T-cell (primary cell): ENCODE results near the gene ZFYVE1. TPM values are rescaled to one million over a fixed set of nuclear protein-coding genes. Genes with fewer than 3 reads are reported as not detected.

Source experiments
- total RNA-seq, 35 experiments: library from RNA in 6 of 35; stranded (reverse) in 6 of 35; fragments of 120-200 nt in 1 of 35; gene quantifications; one replicate each; pipeline versions ENCODE4 v1.2.1 to v1.2.4 and lab custom pipeline; 2013 to 2026

Gene ZFYVE1
- total RNA-seq, 5 donors from 2014 or later (not counting 1 experiment from before 2014, with no cell fraction given) = 15.5 to 20.9 (median 19.4) TPM

Other genes starting within 250 kb of the ZFYVE1 start
- under 1 TPM; 0.33 to 0.86 (median 0.54) TPM for gene DPF3, start 133.0 kb downstream of the ZFYVE1 start, total RNA-seq
- 10 to 100 TPM; 21.3 to 36.4 (median 25.4) TPM for gene DCAF4, start 100.6 kb downstream of the ZFYVE1 start, total RNA-seq
- 100 to 1,000 TPM; 103 to 163 (median 122) TPM for gene RBM25, start 31.4 kb upstream of the ZFYVE1 start, total RNA-seq
- gene PSEN1, start 109.4 kb upstream of the ZFYVE1 start, total RNA-seq = 10 to 100 TPM; 31.7 to 49.2 (median 37.9) TPM
- gene PAPLN, start 210.4 kb upstream of the ZFYVE1 start, total RNA-seq = 1 to 10 TPM in 1 of 5 donors, under 1 TPM in 3, not detected in 1; 0.14 to 1.0 (median 0.29) TPM